Measurements from ENCODE around the gene TTC38. TPM values are rescaled to one million over a fixed set of nuclear protein-coding genes. Genes with fewer than 3 reads are reported as not detected.
A peak's percentile ranks its signal among the peaks of the same experiment; 100 is the strongest.
"Not testable (repeated sequence)": the region's sequence is repeated elsewhere in the genome, so short reads cannot be mapped to it uniquely, and the experiment has no call there.

TTC38 gene
- total RNA-seq, 1 experiment from 2014 or later: 30.3 TPM

GRCh38 chr22:46296257-46297150 lies 28.7 kb downstream of the TTC38 start, which contains the start of gene GTSE1:
Gene GTSE1 (plus strand): TSS chr22:46296870. CDS start chr22:46297401, 531 bp downstream.
- DNase-seq (ENCODE audit: low read depth): peak; percentile 96

GRCh38 chr22:46297151-46297812 lies 29.5 kb downstream of the TTC38 start:
- peak; percentile 66 for DNase-seq (ENCODE audit: low read depth)

GRCh38 chr22:46299101-46299500 lies 31.3 kb downstream of the TTC38 start:
- no peak for DNase-seq (ENCODE audit: low read depth)

GRCh38 chr22:46300491-46300890 lies 32.7 kb downstream of the TTC38 start:
- no peak for DNase-seq (ENCODE audit: low read depth)

GRCh38 chr22:46303347-46303965 lies 35.6 kb downstream of the TTC38 start:
- peak; percentile 11 for DNase-seq (ENCODE audit: low read depth)

- DNase-seq (ENCODE audit: low read depth): no peak
These were observed 40.6 kb downstream of the TTC38 start for GRCh38 chr22:46308283-46308988.

- DNase-seq (ENCODE audit: low read depth): no peak
These were observed 41.8 kb downstream of the TTC38 start for GRCh38 chr22:46309526-46310085.

GRCh38 chr22:46312056-46312455 lies 44.2 kb downstream of the TTC38 start:
- DNase-seq (ENCODE audit: low read depth): no peak

- not testable (repeated sequence) for DNase-seq (ENCODE audit: low read depth)
These were observed 45.0 kb downstream of the TTC38 start for GRCh38 chr22:46312848-46313247.

GRCh38 chr22:46315976-46316375 lies 48.2 kb downstream of the TTC38 start:
- DNase-seq (ENCODE audit: low read depth): no peak

- DNase-seq (ENCODE audit: low read depth): no peak
These were observed 49.8 kb downstream of the TTC38 start for GRCh38 chr22:46317646-46318045.

- no peak for DNase-seq (ENCODE audit: low read depth)
These were observed 50.8 kb downstream of the TTC38 start for GRCh38 chr22:46318576-46318975.

GRCh38 chr22:46319319-46319718 lies 51.5 kb downstream of the TTC38 start:
- DNase-seq (ENCODE audit: low read depth): no peak

GRCh38 chr22:46320166-46320710 lies 52.4 kb downstream of the TTC38 start:
- no peak for DNase-seq (ENCODE audit: low read depth)

GRCh38 chr22:46320716-46321386 lies 53.0 kb downstream of the TTC38 start:
- DNase-seq (ENCODE audit: low read depth): no peak

GRCh38 chr22:46322711-46323110 lies 54.9 kb downstream of the TTC38 start:
- no peak for DNase-seq (ENCODE audit: low read depth)

- DNase-seq (ENCODE audit: low read depth): no peak
These were observed 55.4 kb downstream of the TTC38 start for GRCh38 chr22:46323162-46323561.

GRCh38 chr22:46326066-46326680 lies 58.4 kb downstream of the TTC38 start:
- DNase-seq (ENCODE audit: low read depth): no peak

- no peak for DNase-seq (ENCODE audit: low read depth)
These were observed 60.1 kb downstream of the TTC38 start for GRCh38 chr22:46327691-46328465.
